Skeletal muscle tissue (tissue), 4 donors: ENCODE data around the gene MINDY4. TPM values are rescaled to one million over a fixed set of nuclear protein-coding genes. Genes with fewer than 3 reads are reported as not detected.

ENCODE experiments used
- H3K27ac ChIP-seq: one replicate; pipeline ENCODE4 v1.7.0; 2013; ENCODE audit warnings: mild to moderate bottlenecking, low read depth, low read length, inconsistent platforms
- H3K27me3 ChIP-seq, 3 donors: one replicate each; pipeline ENCODE4 v1.7.0; 2013; ENCODE audit warnings: low read length in 3 of 3; ENCODE audit not compliant: control insufficient read depth in 3 of 3, insufficient read depth in 3 of 3
- H3K36me3 ChIP-seq, 3 donors: one replicate each; pipeline ENCODE4 v1.7.0; 2013; ENCODE audit warnings: low read length in 3 of 3; ENCODE audit not compliant: control insufficient read depth in 3 of 3, insufficient read depth in 3 of 3
- H3K4me1 ChIP-seq, 3 donors: one replicate each; pipeline ENCODE4 v1.7.0; 2013; ENCODE audit warnings: low read length in 3 of 3, mild to moderate bottlenecking in 3 of 3; ENCODE audit not compliant: control insufficient read depth in 3 of 3, insufficient read depth in 3 of 3
- H3K4me3 ChIP-seq, 3 donors: one replicate each; pipeline ENCODE4 v1.7.0; 2013; ENCODE audit warnings: low read length in 3 of 3
- H3K9ac ChIP-seq, 3 donors: one replicate each; pipeline ENCODE4 v1.7.0; 2013; ENCODE audit warnings: low read length in 3 of 3, mild to moderate bottlenecking in 3 of 3, moderate library complexity in 2 of 3, low read depth in 1 of 3
- H3K9me3 ChIP-seq, 3 donors: one replicate each; pipeline ENCODE4 v1.7.0; 2013; ENCODE audit warnings: low read length in 3 of 3; ENCODE audit not compliant: control insufficient read depth in 3 of 3
- total RNA-seq: library from RNA; depleted of rRNA; stranded (reverse); fragments of >200 nt; gene quantifications from one replicate; pipeline ENCODE4 v1.2.3, GENCODE V29; 2014
- donor health status: Osteomylitis.

MINDY4 gene
- total RNA-seq, 1 donor from 2014 or later = 7.8 TPM

DNA sequence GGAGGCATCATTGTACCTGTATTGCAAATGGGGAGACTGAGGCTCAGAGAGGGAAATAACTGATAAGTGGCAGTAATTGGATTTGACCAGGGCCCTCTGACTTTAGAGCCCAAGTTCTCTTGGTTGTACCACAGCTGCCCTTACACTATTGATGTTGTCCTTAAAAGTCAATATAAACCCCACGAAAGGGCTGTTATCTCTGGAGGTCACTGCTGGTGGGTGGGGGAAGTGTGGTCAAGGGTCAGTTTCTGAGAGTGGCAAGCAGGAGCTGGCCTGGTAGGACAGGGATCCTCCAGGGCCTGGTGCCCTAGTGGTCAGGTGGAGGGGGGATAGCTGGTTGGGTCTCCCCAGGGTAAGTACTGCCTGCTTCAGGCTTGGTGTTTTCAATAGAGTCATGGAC, 96.3 kb downstream of the MINDY4 start:
- no peak overlapping the region for H3K27ac ChIP-seq
- H3K4me3 ChIP-seq = no peak overlapping the region
- peaks cover 44 to 46% (median 45%) of the 10 kb centered on the region in 3 donors for H3K4me1 ChIP-seq
- no peaks in the 10 kb centered on the region for H3K27me3 ChIP-seq
- H3K9ac ChIP-seq = no peak overlapping the region
- peaks cover 0 to 12% (median 7%) of the 10 kb centered on the region in 3 donors for H3K36me3 ChIP-seq
- H3K9me3 ChIP-seq = no peaks in the 10 kb centered on the region

DNA sequence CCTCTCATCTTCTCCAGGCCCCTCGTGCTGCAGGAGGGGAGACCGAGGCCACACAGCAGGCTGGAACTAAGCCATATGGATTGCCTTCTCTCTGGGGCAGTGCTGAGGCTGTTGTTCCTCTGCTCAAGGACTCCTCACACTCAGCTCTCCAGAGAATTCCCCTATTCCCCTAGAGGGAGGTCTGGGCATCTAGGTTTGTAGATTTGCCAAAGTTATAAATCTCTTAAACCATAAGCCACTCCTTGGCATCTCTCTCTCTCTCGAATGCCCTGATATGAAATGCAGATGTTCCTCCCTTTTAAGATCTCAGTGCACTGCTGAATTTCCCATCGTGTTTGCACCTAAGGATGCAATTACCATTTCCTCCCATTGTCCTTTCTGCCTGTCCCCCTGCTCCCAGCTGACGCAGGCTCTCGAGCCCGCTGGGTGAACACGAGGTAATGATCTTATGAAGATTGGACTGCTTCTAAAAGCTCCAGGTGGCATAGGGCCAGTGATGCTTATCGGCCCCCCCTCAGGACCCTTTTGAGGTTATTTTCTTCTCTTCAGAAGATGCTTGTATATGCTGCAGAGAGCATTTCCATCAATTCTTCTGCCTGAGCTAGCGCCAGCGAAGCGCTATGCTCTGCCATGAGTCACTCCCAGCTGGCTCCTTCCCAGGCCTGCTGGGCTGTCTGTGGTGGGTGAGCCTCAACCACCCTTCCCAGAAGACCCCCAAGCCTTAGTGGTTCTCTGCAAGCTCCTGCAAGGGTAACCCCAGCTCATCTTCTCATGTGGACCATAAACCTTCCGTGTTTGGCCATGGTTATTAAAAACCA, 98.8 kb downstream of the MINDY4 start:
- peaks cover 0 to 4% (median 0%) of the 10 kb centered on the region in 3 donors for H3K9me3 ChIP-seq
- H3K9ac ChIP-seq = no peak overlapping the region
- peaks cover 26 to 30% (median 27%) of the 10 kb centered on the region in 3 donors for H3K4me1 ChIP-seq
- no peak overlapping the region for H3K4me3 ChIP-seq
- H3K27ac ChIP-seq = peak overlapping the region; percentile 21
- peaks cover 2 to 22% (median 14%) of the 10 kb centered on the region in 3 donors for H3K36me3 ChIP-seq
- no peaks in the 10 kb centered on the region for H3K27me3 ChIP-seq

DNA sequence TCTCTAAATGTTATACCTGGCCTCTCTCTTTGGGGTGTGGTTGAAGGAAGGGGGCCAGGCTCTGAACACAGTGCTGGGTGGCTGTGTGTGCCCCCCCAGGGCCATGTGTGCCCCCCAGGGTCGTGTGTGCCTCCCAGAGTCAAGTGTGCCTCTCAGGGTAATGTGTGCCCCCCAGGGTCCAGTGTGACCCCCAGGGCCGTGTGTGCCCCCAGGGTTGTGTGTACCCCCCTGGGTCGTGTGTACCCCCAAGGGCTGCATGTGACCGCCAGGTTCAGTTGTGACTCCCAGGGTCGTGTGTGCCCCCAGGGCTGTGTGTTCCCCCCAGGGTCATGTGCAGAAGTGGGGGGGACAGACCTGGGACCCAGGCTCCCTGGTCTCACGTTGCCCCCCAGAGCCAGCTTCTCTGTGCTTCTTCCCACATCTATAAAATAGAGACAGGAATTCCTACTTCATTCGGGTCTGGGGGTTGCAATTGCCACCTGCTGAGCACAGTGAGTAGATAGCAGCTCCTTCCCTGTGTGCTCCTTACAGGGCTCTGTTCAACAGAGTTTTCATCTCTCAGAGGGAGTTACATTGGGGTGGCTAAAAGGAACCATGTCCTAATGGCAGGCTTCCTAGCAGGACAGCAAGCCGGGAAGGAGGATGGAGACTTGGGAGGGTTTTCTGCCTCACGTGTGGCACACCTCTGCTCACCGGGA, 99.8 kb downstream of the MINDY4 start:
- no peak overlapping the region for H3K4me3 ChIP-seq
- H3K27me3 ChIP-seq = no peaks in the 10 kb centered on the region
- no peak overlapping the region for H3K27ac ChIP-seq
- H3K9ac ChIP-seq = peak overlapping the region in 2 of 3 donors; percentile 5 to 16
- H3K9me3 ChIP-seq = peaks cover 0 to 4% (median 0%) of the 10 kb centered on the region in 3 donors
- H3K4me1 ChIP-seq = peaks cover 18 to 25% (median 19%) of the 10 kb centered on the region in 3 donors
- H3K36me3 ChIP-seq = peaks cover 2 to 28% (median 14%) of the 10 kb centered on the region in 3 donors

DNA sequence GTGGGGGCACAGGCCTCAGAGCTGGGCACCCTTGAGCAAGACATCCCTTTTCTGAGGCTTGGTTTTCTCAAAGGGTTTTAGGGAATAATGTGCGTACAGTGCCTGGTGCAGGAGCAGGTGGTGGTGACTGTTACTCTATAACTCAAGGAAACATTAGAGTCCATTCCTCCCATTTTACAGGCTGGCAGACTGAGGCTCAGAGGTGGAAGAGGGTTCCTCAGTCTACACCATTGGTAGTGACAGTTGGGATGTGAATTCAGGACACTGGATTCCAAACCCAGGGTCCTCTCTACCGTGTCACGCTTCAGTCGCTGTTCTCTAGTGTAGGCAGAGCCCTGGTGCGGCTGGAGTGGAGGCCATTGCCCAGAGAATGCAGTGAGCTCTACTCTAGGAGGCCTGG, 100.4 kb downstream of the MINDY4 start:
- Histone ChIP-seq H3K36me3 (peaks cover 2 to 29% (median 14%) of the 10 kb centered on the region in 3 donors), H3K4me3 (no peak overlapping the region), H3K4me1 (peaks cover 13 to 21% (median 18%) of the 10 kb centered on the region in 3 donors), H3K27ac (no peak overlapping the region), H3K9me3 (peaks cover 0 to 4% (median 0%) of the 10 kb centered on the region in 3 donors), H3K27me3 (no peaks in the 10 kb centered on the region), H3K9ac (no peak overlapping the region)

DNA sequence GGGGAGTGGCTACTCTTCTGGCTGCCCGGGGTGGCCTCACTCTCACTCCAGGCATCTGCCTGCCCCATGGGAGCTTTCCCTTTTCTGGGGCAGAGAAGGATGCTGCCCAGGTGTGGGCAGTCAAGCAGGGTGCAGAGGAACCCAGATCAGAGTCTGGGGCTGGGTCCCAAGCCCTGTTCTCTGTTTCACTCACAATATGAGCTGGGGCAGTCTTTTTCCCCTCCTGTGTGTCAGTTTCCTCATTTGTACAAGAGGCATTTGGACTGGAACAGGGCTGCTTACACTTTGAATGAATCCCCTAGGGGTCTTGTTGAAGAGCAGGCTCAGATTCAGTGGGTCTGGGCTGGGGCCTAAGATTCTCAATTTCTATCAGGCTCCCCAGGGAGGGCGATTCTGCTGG, 102.0 kb downstream of the MINDY4 start:
- no peaks in the 10 kb centered on the region for H3K27me3 ChIP-seq
- H3K27ac ChIP-seq = no peak overlapping the region
- no peak overlapping the region for H3K9ac ChIP-seq
- peaks cover 0 to 4% (median 0%) of the 10 kb centered on the region in 3 donors for H3K9me3 ChIP-seq
- peaks cover 2 to 29% (median 16%) of the 10 kb centered on the region in 3 donors for H3K36me3 ChIP-seq
- H3K4me3 ChIP-seq = no peak overlapping the region
- peaks cover 14 to 18% (median 15%) of the 10 kb centered on the region in 3 donors for H3K4me1 ChIP-seq

DNA sequence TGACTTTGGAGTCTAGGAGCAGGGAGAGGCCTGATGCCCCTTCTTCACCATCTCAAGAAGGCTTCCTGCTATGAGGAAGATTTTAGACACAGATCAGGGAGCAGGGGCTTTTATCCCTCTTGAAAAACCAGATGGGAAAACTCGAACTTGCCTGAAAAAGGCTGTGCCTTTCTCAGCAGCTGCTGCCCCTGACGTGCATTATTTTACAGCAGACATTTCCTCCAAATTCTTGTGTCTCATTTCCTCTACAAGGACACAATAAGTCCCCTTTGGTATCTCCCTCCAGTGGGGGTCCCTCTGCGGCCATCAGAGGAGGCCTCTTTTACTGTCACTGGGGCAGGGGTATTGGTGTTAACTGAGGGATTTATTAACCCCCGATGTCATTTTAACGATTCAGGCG, 102.4 kb downstream of the MINDY4 start:
- Histone ChIP-seq H3K9ac (no peak overlapping the region), H3K27me3 (no peaks in the 10 kb centered on the region), H3K4me3 (no peak overlapping the region), H3K4me1 (peaks cover 10 to 18% (median 14%) of the 10 kb centered on the region in 3 donors), H3K27ac (peak overlapping the region; percentile 19), H3K36me3 (peaks cover 2 to 27% (median 16%) of the 10 kb centered on the region in 3 donors), H3K9me3 (peaks cover 0 to 4% (median 0%) of the 10 kb centered on the region in 3 donors)

DNA sequence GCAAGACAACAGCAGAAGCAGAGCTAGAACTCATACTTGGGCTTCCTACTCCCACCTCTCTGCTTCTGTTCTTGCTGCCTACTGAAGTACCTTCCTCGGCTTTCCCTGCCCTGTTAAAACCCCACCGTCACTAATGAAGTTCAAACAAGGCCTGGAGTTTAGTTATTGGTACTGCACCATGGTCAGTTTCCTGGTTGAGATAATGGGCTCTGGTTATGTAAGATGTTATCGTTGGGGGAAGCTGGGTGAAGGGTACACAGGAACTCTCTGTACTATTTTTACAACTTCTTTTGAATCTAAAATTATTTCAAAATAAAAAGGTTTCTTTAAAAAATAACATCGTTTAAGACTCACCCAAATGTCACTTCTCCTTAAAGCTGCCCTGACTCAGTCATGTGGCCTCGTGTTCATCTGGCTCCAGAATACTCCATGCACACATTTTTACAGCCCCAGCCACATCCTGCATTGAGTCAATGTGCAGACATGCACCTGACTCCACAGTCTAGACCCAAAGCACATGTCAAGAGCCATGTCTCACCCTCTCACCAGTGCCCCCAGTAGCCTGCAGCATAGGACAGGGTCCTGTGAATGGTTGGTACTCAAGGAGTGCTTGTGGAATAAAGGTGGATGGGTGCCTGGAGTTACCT, 103.6 kb downstream of the MINDY4 start:
- Histone ChIP-seq H3K9me3 (peaks cover 0 to 4% (median 0%) of the 10 kb centered on the region in 3 donors), H3K36me3 (peaks cover 2 to 27% (median 16%) of the 10 kb centered on the region in 3 donors), H3K4me1 (peaks cover 7 to 15% (median 14%) of the 10 kb centered on the region in 3 donors), H3K4me3 (no peak overlapping the region), H3K9ac (no peak overlapping the region), H3K27me3 (no peaks in the 10 kb centered on the region), H3K27ac (no peak overlapping the region)

DNA sequence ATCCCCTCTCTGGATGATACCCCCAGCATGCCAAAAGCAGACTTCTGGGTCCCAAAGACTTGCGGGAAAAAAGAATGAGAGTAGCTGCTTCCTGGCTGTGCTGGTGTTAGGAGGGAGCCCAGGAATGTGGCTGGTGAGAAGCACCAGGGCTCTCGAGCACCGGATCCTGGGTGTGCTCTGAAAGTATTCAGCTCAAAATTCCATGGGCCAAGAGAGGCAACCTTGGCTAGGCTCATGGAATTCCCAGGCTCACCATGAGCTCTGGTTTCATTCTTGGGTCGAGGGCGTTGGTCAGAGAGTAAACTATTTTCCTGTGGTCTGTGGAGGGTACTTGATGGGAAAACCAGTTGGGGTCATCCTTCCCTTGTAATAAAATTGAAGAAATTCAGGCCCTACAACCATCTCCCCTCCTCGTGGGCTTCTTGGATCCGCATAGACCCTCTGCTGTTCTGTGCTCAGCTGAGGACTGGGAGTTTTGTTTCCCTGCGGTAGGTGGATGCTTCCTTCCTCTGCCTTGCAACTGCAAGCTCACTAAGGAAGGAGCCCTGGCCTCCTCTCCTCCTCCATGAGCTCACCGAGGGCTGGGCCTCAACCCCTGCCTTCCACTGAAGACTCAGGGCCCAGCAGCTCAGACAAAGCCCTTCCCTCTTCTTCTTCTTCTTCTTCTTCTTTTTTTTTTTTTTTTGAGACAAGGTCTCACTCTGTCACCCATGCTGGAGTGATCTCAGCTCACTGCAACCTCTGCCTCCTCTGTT, 106.0 kb downstream of the MINDY4 start:
- H3K27me3 ChIP-seq = no peaks in the 10 kb centered on the region
- H3K27ac ChIP-seq = no peak overlapping the region
- peaks cover 7 to 14% (median 11%) of the 10 kb centered on the region in 3 donors for H3K4me1 ChIP-seq
- H3K9me3 ChIP-seq = peaks cover 0 to 4% (median 0%) of the 10 kb centered on the region in 3 donors
- H3K9ac ChIP-seq = no peak overlapping the region
- H3K36me3 ChIP-seq = peaks cover 2 to 22% (median 13%) of the 10 kb centered on the region in 3 donors
- H3K4me3 ChIP-seq = no peak overlapping the region

DNA sequence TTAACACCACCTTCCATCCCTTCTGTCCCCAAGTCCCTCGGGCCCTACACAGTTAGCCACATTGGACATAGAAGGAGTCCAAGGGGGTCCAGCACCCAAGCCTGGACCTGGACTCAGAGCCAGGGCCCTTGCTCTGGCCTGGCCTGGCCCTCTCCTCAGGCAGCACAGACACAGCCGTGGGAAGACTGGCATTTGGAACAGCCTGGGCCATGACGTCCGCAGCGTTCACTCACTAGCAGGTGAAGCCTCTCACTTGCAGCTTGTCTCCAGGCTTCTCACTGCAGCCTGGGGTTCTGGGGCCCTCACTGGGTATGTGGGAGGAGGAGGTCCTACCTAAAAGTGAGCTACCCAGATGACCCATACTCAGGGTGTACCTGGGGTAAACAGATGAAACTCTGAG, 106.8 kb downstream of the MINDY4 start:
- H3K9me3 ChIP-seq = peaks cover 0 to 4% (median 0%) of the 10 kb centered on the region in 3 donors
- no peak overlapping the region for H3K9ac ChIP-seq
- peaks cover 7 to 14% (median 10%) of the 10 kb centered on the region in 3 donors for H3K4me1 ChIP-seq
- H3K4me3 ChIP-seq = no peak overlapping the region
- no peaks in the 10 kb centered on the region for H3K27me3 ChIP-seq
- H3K27ac ChIP-seq = no peak overlapping the region
- H3K36me3 ChIP-seq = peaks cover 2 to 14% (median 6%) of the 10 kb centered on the region in 3 donors
